Stimulated activated CD4-positive, alpha-beta T cell treated with anti-CD3 and anti-CD28 coated beads, Interleukin-15, amount 100 ng/mL, for 1 hour (primary cell): ENCODE data around the gene ACOT13.
A peak's percentile ranks its signal among the peaks of the same experiment; 100 is the strongest.
"Not testable (repeated sequence)": the region's sequence is repeated elsewhere in the genome, so short reads cannot be mapped to it uniquely, and the experiment has no call there.

ENCODE experiments used
- DNase-seq, 2 donors: peaks; one replicate each; pipeline ENCODE4 v3.0.0-alpha.2; 2020; ENCODE audit warnings: low read depth in 1 of 2, low spot score in 1 of 2

The ACOT13 gene

DNA sequence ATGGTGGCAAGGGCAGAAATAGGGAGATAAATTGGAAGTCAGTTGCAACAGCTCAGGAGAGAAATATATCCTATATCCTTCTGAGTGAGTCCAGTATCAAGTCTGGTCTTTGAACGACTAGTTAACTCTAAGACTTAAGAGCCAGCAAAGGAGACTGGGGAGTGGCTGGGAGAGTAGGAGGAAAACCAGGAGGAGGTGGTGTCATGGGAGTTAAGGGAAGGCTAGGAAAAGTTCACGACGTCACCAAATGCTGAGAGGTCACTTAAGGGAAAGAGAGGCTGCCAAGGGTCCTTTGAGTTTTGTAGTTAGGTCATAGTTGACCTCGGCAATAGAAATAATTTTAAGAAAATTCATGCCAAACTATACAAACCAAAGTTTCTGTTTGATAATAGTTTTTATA is 25.1 kb downstream of the ACOT13 start:
- DNase-seq, result no peak

DNA sequence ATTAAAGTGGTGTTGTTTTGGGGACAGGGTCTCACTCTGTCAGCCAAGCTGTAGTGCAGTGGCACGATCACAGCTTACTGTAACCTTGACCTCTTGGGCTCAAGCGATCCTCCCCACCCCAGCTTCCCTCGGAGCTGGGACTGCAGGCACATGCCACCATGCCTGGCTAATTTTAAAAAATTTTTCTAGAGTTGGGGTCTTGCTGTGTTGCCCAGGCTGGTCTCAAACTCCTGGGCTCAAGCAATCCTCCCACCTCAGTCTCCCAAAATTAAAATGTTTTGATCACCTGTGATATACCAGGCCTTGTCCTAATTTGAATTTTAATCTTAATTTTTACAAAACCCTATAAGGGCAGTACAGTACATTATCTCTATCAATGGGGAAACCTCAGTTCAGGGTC is 25.5 kb downstream of the ACOT13 start:
- no peak for DNase-seq

DNA sequence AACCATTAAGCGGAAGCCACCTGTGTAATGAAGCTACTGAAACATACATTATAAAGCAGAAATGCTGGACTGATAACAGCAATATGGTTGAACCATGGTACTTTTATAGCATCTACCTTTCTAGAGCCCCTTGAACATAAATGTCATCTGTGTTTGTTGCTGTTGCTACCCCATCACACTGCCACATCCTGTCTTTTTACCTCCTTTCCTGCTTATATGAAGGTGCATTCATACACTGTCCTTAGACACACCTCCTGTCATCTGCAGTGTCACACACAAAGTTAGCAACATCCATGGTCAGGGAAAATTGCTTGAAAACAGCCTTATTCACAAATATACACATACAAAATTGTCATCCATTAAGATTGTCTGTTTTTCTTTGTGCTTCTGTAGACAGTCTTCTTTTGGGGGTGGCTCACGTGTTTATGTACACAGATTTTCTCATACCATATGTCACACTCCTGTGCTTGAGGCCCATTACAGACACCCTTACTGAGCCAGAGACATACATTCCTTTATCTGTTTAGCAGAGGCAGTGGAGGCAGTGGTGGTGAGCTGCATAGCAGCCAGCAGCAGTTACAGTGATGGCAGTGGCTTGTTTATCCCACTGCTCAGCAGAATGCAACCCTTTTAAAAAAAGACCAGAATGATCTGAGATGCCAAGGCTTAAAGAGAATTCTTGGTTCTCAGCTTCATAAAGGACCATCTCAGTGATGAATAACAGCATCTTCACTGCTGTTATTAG is 26.1 kb downstream of the ACOT13 start:
- no peak for DNase-seq

DNA sequence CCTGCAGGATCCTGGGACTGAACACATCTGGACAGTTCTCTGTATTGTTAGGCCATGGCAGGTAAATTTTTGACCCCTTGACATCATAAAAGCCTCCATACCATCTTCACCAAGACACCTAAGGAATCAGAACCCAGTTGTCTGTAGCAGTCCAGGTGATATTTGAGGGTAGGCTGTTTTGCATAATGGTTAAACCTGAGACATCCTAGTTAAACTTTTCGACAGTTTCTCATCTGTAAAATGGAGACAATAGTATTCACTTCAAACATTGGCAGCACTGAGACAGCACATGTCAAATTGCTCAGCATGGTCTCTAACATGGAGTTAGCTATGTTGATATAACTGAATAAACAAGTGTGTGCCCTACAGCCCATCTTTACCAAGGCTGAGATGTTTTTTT is 27.3 kb downstream of the ACOT13 start:
- no peak for DNase-seq

DNA sequence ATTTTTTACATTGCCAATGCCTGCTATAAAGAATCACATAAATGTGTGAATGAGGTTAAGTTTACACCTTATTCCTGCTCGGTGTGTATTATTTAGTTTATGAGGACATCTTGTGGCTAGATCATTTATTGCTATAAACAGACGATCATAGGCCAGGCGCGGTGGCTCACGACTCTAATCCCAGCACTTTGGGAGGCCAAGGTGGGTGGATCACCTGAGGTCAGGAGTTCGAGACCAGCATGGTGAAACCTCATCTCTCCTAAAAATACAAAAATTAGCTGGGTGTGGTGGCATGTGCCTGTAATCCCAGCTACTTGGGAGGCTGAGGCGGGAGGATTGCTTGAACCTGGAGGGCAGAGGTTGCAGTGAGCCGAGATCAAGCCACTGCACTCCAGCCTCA is 28.8 kb downstream of the ACOT13 start:
- not testable (repeated sequence) for DNase-seq

DNA sequence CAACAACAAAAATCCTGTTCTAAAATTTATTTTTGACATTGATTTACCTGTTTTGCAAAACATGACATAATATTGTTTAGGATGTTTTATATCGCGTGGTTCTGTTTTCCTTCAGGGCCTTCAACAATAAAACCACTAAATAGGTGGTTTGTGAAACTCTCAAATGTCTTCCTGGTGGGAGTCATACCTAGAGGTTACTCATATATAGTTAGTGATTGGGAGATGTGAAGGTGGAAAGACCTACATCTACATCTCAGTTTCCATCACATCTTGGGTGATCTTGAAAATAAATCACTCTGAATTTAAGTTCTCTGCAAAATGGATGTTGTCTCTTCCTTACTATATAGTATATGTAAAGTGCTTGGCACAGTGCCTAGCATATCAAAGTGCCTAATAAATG is 29.2 kb downstream of the ACOT13 start:
- DNase-seq, result no peak

DNA sequence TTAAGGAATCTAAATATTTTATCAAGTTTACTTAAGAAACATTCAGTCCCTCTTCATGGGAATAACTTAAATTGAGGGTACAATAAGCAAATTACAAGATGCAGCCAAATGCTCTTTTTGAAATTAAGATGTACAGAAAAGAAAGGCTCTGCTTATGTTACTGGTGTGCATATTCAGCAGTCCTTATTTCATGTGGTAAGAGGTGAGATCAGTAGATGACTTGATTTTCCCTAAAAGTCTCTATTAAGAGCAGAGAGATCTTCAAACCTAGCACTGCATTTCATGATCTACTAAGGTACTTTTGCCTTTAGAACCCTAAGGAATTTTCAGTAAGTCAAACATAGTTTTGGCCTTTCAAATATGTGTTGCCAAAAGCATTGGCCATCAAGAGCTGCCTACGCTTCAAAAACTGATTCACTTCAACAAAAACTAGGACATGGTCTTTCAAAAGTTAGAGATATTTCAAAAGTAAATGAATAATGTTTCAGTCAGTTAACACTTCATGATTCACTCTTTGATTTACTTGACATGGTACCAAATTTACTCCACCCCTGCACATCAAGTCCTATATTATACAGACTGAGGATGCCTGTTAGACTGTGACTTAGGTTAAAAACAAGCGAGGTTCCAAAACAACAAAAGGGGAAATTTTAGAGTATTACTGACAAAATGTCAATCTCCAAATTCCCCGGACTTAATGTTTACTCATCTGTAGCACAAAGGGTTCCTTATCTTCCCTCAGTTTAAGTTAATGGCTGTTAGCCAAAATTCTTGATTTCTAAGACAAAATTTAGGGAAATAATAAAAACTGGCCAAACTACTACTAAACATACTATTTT is 32.9 kb downstream of the ACOT13 start:
- no peak for DNase-seq

DNA sequence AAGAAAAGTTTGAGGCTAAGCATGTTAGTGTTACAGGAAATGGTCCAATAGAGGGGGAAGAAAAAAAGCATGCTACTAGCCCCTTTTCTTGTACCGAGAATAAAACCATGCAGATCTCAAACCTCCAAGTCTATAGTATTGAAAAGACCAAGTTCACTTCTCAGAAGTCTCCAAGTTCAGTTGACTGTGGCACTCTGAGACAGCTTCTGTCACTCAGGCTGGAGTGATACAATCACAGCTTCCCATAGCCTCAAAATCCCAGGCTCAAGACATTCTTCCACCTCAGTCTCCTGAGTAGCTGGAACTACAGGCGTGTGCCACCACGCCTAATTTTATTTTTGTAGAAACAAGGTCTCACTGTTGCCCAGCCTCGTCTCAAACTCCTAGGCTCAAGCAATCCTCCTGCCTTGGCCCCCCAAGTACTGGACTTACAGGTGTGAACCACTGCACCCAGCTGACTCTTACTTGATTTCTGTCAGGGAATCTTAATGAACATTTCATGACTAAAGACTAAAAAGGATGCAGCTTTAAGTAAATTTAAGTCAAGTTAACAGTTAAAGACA is 35.9 kb downstream of the ACOT13 start:
- DNase-seq, result no peak

DNA sequence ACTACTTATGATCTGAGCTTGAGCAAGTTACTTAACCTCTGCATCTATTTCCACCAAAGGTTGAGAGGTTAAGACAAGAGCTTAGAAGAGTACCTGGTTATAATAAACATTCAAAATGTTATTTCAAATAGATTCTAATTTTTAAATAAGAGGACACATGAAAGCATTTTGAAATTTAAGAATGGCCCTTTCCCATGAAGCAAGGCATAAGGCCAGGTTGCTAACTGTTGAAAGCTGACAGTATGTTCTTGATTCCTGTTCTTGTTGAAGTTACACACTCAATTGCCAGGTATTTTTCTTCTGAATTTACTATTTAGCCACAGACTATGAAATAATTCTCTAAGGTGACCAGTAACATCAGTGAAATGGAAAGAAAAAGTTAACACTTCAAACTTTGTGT is 37.6 kb downstream of the ACOT13 start:
- no peak for DNase-seq

DNA sequence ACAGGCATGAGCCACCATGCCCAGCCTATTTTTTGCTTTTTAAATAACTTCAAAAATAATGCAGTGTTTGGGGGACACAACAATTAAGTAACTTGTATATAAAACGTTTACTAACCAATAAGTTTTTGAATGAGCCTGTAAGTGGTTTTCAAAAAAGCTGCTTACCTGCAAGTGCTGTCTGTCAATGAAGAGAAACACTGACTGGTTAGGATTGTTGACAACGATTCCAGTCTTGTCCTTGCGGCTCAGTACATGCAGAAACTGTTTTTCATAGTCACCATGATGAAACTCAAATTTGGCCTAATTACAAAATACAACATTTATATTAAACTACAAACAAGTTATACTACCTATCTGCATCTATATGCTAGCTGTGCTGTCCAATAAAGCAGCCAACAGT is 41.7 kb downstream of the ACOT13 start:
- no peak for DNase-seq

DNA sequence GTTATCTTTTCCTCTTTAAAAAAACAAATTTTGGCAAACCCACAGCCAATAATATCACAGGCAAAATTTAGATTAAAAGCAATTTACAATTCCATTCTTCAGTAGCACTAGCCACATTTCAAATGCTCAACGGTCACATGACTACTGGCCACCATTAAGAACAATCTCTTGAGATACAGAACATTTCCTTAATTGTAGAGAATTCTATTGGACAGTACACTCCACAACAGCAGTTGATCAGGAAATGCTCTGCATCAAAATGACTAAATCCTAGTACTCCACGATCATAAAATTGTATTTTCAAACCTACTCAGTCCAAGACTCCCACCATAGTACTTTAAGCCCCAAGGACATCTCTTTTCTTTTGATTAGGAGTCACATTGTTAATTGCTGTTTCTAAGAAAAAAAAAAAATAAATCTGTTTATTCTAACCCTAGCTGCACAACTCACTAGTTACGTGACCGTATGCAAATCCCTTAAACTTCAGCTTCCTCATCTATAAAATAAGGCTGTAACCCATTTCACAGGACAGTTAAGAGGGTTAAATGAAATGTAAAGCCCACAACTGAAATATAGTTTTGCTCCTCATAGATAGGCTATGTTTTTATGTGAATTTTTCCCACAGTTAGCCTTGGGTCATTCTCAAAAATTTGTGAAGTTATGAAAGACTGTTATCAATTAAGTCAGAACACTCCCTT is 42.3 kb downstream of the ACOT13 start:
- no peak for DNase-seq

DNA sequence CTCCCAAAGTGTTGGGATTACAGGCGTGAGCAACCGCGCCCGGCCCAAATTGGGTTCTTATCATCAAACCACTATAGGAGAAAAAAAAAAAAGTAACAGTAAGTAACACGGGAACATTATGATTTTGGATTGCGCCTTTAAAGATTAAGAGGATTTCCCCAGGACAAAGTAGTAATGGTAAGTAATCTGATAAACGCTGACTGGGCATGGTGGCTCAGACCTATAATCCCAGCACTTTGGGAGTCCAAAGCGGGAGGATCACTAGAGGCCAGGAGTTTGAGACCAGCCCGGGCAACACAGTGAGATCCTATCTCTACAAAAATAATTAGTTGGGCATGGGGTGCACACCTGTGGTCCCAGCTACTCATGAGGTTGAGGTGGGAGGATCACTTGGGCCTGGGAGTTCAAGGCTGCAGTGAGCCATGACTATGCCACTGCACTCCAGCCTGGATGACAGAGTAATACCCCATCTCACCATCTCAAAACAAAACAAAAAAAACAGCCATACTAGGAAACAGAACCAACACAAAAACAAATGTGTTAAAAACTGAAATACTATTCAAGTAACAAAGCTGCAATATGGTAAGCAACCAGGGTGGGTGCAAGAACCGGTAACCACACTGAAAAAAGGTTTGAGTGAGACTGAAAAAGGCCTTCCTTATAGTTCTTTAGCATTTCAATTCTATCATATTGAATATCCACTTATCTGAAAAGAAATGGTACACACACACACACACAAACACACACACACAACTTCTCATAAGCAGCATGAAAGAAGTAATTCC is 43.8 kb downstream of the ACOT13 start:
- DNase-seq, result no peak

DNA sequence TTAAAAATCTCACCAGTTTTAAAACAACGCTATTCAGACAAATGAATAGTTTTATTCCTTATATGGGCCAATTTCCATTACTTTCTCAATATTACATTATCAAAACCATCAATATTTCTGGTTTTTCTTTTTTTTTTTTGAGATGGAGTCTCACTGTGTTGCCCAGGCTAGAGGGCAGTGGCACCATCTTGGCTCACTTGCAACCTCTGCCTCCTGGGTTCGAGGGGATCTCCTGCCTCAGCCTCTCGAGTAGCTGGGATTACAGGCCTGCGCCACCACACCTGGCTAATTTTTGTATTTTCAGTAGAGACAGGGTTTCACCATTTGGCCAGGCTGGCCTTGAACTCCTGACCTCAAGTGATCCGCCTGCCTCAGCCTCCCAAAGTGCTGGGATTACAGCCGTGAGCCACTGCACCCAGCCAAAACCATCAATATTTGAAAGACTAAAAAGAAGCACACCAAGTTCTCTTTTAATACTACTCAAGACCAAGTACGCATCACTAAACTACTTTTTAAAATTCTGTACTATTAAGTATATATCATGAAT is 49.8 kb downstream of the ACOT13 start:
- DNase-seq, result not testable (repeated sequence)

DNA sequence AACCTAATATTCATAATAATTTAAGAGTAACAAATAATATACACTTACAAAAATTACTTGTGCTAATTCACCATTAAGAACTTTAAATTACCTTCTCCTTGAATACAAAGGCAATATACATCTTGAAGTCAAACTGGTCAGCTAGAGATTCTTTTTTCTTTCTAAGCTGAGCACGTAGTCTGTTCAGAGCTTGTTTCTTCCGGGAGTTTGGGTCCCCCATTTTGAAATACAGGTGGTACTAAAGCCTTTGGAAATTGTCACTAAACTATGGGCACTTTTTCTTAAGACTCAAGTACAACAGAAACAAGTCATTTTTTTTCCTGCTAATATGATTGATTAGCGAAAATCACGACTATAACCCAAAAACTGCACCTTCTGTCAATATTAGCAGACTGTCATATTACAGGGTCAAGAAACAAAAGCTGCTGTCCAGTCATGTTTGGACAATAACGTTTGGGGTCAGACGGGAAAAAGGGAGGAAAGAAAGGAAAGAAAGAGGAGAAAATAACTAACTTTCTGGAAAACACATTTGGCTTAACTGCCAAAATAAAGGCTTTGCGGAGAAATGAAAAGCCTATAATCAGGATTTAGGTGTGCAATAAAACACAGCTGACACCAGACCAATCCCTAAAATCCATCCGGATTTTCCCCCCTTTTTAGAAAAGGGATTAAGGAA is 51.7 kb downstream of the ACOT13 start:
- no peak for DNase-seq

DNA sequence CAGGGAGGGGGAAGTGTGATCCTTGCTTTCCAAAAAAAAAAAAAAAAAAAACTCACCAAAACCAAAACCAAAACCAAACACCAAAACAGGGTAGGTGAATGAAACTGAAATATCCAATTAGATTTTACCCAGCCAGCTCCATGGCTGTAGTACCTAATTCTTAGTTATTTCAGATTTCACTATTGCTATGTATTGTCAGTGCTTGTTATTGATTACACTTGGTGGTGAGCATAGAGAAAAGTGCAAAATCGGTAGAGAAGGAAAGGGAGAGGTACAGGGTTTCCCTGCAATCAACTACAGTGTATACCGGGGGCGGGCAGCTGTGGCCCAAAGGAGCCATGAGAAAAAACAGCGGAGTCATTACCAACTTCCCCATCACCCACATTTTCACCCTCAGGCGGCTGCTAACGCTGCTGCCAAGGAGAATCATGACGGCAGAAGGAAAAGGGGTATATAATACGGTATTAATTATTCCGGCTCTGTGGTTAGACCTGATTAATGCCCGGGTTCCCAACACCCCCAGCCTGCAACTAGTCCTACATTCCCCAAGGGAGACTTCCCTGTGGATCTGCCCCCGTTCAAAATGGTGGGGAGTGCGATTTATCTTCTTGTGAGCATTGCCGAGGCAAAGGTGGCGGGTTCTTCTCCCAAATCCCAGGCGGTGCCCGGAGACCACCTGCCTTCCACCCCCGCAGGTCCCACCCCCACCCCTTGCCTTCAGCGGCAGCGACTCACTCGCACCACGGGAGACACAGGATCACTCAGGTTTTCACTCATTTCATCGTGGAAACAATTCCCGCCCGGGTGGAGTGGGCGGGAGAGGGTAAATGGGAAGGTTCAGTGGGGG is 52.5 kb downstream of the ACOT13 start, which contains the start of gene C6orf62:
C6orf62 (minus strand) TSS at position 30 of the 847 bp plus-strand sequence. CDS start 486 bp downstream, outside the sequence.
- DNase-seq, result peak; percentile 8 to 35

DNA sequence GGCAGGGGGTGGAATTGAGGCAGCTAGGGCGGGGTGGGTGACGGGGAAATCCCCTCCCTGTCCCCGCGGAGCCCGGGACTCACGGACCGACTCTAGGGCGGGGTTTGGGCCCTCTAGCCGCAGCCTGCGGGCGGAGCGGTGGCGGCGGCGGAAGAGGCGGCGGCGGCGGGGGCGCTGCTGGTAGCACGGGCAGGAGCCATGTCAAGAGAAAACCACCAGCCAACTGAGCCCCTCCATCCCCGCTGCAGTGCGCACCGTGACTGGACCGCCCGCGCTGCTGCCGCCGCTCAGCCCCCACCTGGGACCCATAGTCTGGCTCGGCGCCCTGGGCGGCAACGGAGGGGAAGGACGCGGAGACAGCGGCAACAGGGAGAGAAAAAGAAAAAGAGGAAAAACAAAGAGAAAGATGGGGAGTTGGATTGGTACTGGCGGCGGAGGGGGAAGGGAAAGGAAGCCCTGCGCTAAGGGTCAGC is 53.3 kb downstream of the ACOT13 start:
- DNase-seq, result peak; percentile 68 to 74

DNA sequence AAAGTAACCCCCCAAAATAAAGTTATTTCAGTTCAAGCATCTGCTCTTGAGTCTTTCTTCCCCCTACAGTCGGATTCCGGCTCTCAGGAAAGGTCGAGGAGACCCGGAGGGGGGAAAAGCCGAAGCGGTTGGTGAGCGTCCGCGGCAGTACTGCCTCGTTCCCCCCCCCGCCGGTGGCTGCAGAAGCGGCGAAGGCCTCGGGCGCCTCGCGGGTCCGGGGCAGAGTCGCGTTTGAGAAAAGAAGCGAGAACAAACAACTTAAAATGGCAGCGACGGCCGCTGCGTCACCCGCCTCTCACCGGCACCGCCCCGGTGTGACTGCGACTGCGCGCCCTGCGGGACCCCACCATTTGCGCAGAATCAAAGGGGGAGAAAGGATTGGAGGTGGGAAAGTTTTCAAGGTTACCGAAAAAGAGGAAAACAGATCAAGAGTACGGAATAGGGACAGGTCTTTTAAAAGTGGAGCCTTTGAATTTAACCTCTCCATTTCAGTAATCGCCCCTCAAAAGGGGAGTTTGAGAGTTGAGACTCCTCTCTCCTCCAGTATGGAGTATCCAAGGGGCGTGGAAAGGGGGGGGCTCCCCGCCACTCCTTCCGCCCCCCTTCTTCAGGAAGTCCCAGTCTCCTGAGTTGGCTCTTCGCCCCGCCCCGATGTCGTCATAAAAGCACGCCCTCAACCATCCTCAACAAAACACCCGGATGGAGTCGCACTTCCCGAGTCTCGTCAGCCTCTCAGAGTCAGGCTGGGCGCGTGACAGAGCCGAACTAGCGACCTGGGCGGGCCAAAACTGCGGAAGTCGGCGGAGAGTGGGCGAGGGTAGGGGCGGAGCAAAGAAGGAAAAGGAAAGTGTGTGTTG is 54.0 kb downstream of the ACOT13 start:
- peak; percentile 98 to 99 for DNase-seq
